Activated CD4-positive, alpha-beta T cell treated with anti-CD3 and anti-CD28 coated beads, Interleukin-2, amount 10 ng/mL, durations not matched to agents 24 days and 14 days (primary cell): ENCODE results near the gene COX7B2. TPM values are rescaled to one million over a fixed set of nuclear protein-coding genes. Genes with fewer than 3 reads are reported as not detected.

ENCODE experiments used
- DNase-seq: peaks from one replicate; pipeline ENCODE4 v3.0.0; 2022
- H3K27ac Mint-ChIP-seq: one replicate; pipeline ENCODE4 v1.8.0; 2022; ENCODE audit warnings: mild to moderate bottlenecking, mixed read lengths
- H3K27me3 Mint-ChIP-seq: one replicate; pipeline ENCODE4 v1.8.0; 2022; ENCODE audit warnings: mixed read lengths
- H3K36me3 Mint-ChIP-seq: one replicate; pipeline ENCODE4 v1.8.0; 2022; ENCODE audit warnings: low read depth, mild to moderate bottlenecking, mixed read lengths
- H3K4me1 Mint-ChIP-seq: one replicate; pipeline ENCODE4 v1.8.0; 2021; ENCODE audit warnings: mixed read lengths
- H3K4me3 Mint-ChIP-seq: one replicate; pipeline ENCODE4 v1.8.0; 2022; ENCODE audit warnings: mild to moderate bottlenecking, moderate library complexity, mixed read lengths
- H3K9me3 Mint-ChIP-seq: one replicate; pipeline ENCODE4 v1.8.0; 2021; ENCODE audit warnings: mixed read lengths
- intact Hi-C: fragments of 100-400 bp; cut with micrococcal nuclease; formaldehyde crosslinking; loops from one replicate; pipeline ENCODE4 v1.15.1; 2023
- total RNA-seq: library from RNA; stranded (reverse); gene quantifications from 2 replicates; pipeline ENCODE4 v1.2.3, GENCODE V29; 2022

The COX7B2 gene
- total RNA-seq, 1 donor from 2014 or later: not detected

DNA sequence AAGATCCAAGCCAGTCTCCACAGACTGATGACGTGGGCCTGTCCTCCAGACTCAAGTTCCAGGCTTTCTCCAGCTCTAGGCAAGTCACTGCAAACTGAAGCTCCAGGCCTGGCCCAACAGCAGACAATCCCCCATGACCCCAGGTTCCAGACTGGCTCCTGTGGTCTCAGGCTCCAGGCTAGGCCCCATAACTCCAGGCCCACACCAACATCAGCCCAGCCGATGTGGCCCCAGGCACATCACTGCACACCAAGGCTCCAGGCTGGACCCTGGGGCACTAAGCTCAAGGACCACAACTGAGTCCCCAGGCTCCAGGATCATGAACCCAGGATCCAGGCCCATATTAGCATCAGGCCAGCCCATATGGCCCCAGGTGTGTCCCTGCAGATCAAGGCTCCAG lies 143.6 kb downstream of the COX7B2 start:
- H3K4me1 Mint-ChIP-seq: no peaks in the 10 kb centered on the region
- no peak overlapping the region for H3K27ac Mint-ChIP-seq
- intact Hi-C loops: no loop called here
- DNase-seq: no peak
- H3K27me3 Mint-ChIP-seq: no peaks in the 10 kb centered on the region
- H3K36me3 Mint-ChIP-seq: no peaks in the 10 kb centered on the region
- H3K9me3 Mint-ChIP-seq: no peaks in the 10 kb centered on the region
- H3K4me3 Mint-ChIP-seq: no peak overlapping the region

DNA sequence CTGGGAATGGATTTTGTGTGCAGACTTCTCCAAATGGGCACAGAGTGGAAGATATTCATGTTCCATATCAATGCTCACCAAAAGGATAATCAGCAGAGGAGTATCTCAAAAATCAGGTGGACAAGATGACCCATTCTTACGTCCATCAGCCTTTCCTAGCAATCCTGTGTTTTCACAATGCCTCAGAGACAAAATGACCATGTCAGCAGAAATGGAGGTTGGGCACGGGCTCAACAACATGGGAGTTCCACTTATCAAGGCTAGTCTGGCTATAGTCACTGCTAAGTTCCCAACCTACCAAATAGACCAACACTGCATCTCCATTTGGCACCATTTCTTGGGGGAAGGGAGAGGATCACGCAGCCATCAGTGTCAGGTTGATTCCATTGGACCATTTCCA lies 179.0 kb downstream of the COX7B2 start:
- no peaks in the 10 kb centered on the region for H3K27me3 Mint-ChIP-seq
- intact Hi-C loops: no loop called here
- H3K9me3 Mint-ChIP-seq: peaks cover 11% of the 10 kb centered on the region
- no peaks in the 10 kb centered on the region for H3K4me1 Mint-ChIP-seq
- no peak overlapping the region for H3K4me3 Mint-ChIP-seq
- H3K27ac Mint-ChIP-seq: no peak overlapping the region
- no peaks in the 10 kb centered on the region for H3K36me3 Mint-ChIP-seq
- DNase-seq: no peak

DNA sequence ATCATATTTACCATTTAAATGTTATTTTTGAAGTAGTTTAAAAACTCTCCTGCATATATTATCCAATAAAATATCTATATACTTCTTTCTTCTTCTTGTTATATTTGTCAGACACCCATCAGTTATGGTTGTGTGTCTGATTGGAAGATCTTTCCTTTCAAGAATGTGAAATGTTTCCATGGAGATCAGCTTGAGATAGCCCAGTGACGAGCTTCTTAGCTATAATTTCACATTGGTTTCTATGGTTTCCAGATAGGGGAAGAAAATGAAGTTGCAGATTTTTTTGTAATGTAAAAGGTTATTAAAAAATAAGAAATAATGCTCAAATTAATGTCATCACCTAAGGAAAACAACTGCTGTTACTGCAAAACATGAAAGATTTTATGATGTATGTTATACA lies 189.0 kb downstream of the COX7B2 start:
- no peak overlapping the region for H3K27ac Mint-ChIP-seq
- no peak overlapping the region for H3K4me3 Mint-ChIP-seq
- H3K4me1 Mint-ChIP-seq: no peaks in the 10 kb centered on the region
- peaks cover 3% of the 10 kb centered on the region for H3K9me3 Mint-ChIP-seq
- intact Hi-C loops: no loop called here
- H3K27me3 Mint-ChIP-seq: no peaks in the 10 kb centered on the region
- no peaks in the 10 kb centered on the region for H3K36me3 Mint-ChIP-seq
- DNase-seq: no peak

DNA sequence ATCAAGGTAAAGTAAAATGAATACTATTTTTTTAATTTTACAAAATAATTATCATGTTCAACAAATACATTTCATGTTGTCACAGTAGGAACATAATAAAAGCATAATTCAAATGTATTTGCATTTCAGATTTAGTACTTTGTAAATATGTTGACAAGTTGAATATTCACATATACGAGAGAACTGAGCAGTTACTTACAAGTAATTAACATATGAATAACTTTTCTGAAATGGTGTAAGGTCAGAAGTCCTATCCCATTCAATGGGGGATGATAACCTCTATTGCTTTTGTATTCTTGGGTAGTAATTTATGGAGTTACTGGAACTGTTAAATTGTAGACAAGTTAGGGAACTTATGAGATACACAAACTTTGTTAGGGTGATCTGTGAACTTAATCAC lies 191.1 kb downstream of the COX7B2 start:
- intact Hi-C loops: no loop called here
- H3K4me3 Mint-ChIP-seq: no peak overlapping the region

DNA sequence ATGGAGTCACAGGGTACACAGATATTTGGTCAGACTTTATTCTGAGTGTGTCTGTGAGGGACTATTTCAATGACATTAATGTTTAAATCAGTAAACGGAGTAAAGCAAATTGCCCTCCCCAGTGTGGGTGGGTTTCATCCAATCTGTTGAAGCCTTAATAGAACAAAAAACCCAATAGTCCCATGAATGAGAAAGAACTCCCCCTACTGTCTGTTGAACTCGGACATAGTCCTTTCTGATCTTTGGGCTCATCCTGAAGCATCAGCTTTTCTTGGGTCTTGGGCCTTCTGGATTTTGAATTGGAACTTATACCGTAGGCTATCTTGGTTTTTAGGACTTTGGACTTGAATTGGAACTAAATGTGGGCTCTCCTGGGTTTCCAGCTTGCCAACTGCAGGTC lies 193.6 kb downstream of the COX7B2 start:
- H3K27ac Mint-ChIP-seq: no peak overlapping the region
- no peaks in the 10 kb centered on the region for H3K36me3 Mint-ChIP-seq
- no peak overlapping the region for H3K4me3 Mint-ChIP-seq
- DNase-seq: no peak
- intact Hi-C loops: no loop called here
- no peaks in the 10 kb centered on the region for H3K27me3 Mint-ChIP-seq
- H3K4me1 Mint-ChIP-seq: no peaks in the 10 kb centered on the region
- H3K9me3 Mint-ChIP-seq: no peaks in the 10 kb centered on the region

More for the DNA sequence above, 191.1 kb downstream of the COX7B2 start:
- Mint-ChIP-seq H3K4me1 (no peaks in the 10 kb centered on the region), H3K9me3 (no peaks in the 10 kb centered on the region), H3K27ac (no peak overlapping the region), H3K36me3 (no peaks in the 10 kb centered on the region), H3K27me3 (no peaks in the 10 kb centered on the region)
- DNase-seq: no peak

DNA sequence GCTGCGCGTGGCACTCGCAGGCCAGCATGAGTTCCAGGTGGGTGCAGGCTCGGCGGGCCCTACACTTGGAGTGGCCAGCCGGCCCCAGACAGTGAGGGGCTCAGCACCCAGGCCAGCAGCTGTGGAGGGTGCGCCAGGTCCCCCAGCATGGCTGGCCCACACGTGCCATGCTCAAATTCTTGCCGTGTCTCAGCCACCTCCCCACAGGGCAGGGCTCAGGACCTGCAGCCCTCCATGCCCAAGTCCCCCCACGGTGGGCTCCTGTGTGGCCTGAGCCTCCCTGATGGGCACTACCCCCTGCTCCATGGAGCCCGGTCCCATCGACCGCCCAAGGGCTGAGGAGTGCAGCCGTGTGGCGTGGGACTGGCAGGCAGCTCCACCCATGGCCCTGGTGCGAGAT lies 210.2 kb downstream of the COX7B2 start:
- no peaks in the 10 kb centered on the region for H3K4me1 Mint-ChIP-seq

More for the DNA sequence above, 210.2 kb downstream of the COX7B2 start:
- intact Hi-C loops: no loop called here
- no peak for DNase-seq
- H3K27ac Mint-ChIP-seq: no peak overlapping the region
- H3K9me3 Mint-ChIP-seq: peaks cover 4% of the 10 kb centered on the region
- H3K4me3 Mint-ChIP-seq: no peak overlapping the region
- no peaks in the 10 kb centered on the region for H3K36me3 Mint-ChIP-seq
- H3K27me3 Mint-ChIP-seq: no peaks in the 10 kb centered on the region

Other genes starting within 250 kb of the COX7B2 start
- gene GABRA4, start 84.3 kb upstream of the COX7B2 start, total RNA-seq: not detected in 2 replicates
- gene GABRB1, start 122.3 kb upstream of the COX7B2 start, total RNA-seq: not detected in 2 replicates